ENCODE data around the gene NUAK2.
"Not testable (repeated sequence)": the region's sequence is repeated elsewhere in the genome, so short reads cannot be mapped to it uniquely, and the experiment has no call there.

The NUAK2 gene

GRCh38 chr1:205296154-205296553 is 25.4 kb downstream of the NUAK2 start:
- no peak for DNase-seq (ENCODE audit: low read depth)

- DNase-seq (ENCODE audit: low read depth): no peak
Measured at GRCh38 chr1:205294934-205295333, 26.6 kb downstream of the NUAK2 start.

- peak; percentile 83 for DNase-seq (ENCODE audit: low read depth)
Measured at GRCh38 chr1:205294175-205294917, 27.2 kb downstream of the NUAK2 start.

GRCh38 chr1:205293350-205294074 is 28.0 kb downstream of the NUAK2 start:
- no peak for DNase-seq (ENCODE audit: low read depth)

- no peak for DNase-seq (ENCODE audit: low read depth)
Measured at GRCh38 chr1:205291596-205291995, 29.9 kb downstream of the NUAK2 start.

GRCh38 chr1:205287767-205288559 is 33.6 kb downstream of the NUAK2 start:
- DNase-seq (ENCODE audit: low read depth): no peak

- DNase-seq (ENCODE audit: low read depth): no peak
Measured at GRCh38 chr1:205287076-205287475, 34.5 kb downstream of the NUAK2 start.

- no peak for DNase-seq (ENCODE audit: low read depth)
Measured at GRCh38 chr1:205286335-205286950, 35.1 kb downstream of the NUAK2 start.

GRCh38 chr1:205285381-205286101 is 36.0 kb downstream of the NUAK2 start:
- no peak for DNase-seq (ENCODE audit: low read depth)

- DNase-seq (ENCODE audit: low read depth): peak; percentile 95
Measured at GRCh38 chr1:205284420-205285144, 37.0 kb downstream of the NUAK2 start.

- no peak for DNase-seq (ENCODE audit: low read depth)
Measured at GRCh38 chr1:205283270-205284147, 38.0 kb downstream of the NUAK2 start.

- DNase-seq (ENCODE audit: low read depth): not testable (repeated sequence)
Measured at GRCh38 chr1:205280666-205281395, 40.7 kb downstream of the NUAK2 start.

- DNase-seq (ENCODE audit: low read depth): no peak
Measured at GRCh38 chr1:205279986-205280385, 41.6 kb downstream of the NUAK2 start.

GRCh38 chr1:205276689-205277065 is 44.9 kb downstream of the NUAK2 start:
- DNase-seq (ENCODE audit: low read depth): no peak

GRCh38 chr1:205275916-205276688 is 45.4 kb downstream of the NUAK2 start:
- no peak for DNase-seq (ENCODE audit: low read depth)

- no peak for DNase-seq (ENCODE audit: low read depth)
Measured at GRCh38 chr1:205275133-205275532, 46.4 kb downstream of the NUAK2 start.

- DNase-seq (ENCODE audit: low read depth): no peak
Measured at GRCh38 chr1:205274041-205274691, 47.4 kb downstream of the NUAK2 start.

GRCh38 chr1:205273551-205273982 is 48.0 kb downstream of the NUAK2 start:
- DNase-seq (ENCODE audit: low read depth): no peak

Data from GM04503 (cell line).